Esophagus mucosa (tissue), 1 donor: ENCODE results near the gene CAPN13. TPM values are rescaled to one million over a fixed set of nuclear protein-coding genes. Genes with fewer than 3 reads are reported as not detected.
"Not testable (repeated sequence)": the region's sequence is repeated elsewhere in the genome, so short reads cannot be mapped to it uniquely, and the experiment has no call there.

Source experiments
- ATAC-seq: fragments of 200-7000 bp; cut with Tn5 transposase; one replicate; pipeline ENCODE4 v1.9.1; 2020
- total RNA-seq: library from RNA; stranded (reverse); gene quantifications from one replicate; pipeline ENCODE4 v1.2.4, GENCODE V29; 2023
- donor health status: DM: yes; HTN: yes; CAD: no.

Gene CAPN13
- total RNA-seq, 1 donor from 2014 or later, result 1.4 TPM

DNA sequence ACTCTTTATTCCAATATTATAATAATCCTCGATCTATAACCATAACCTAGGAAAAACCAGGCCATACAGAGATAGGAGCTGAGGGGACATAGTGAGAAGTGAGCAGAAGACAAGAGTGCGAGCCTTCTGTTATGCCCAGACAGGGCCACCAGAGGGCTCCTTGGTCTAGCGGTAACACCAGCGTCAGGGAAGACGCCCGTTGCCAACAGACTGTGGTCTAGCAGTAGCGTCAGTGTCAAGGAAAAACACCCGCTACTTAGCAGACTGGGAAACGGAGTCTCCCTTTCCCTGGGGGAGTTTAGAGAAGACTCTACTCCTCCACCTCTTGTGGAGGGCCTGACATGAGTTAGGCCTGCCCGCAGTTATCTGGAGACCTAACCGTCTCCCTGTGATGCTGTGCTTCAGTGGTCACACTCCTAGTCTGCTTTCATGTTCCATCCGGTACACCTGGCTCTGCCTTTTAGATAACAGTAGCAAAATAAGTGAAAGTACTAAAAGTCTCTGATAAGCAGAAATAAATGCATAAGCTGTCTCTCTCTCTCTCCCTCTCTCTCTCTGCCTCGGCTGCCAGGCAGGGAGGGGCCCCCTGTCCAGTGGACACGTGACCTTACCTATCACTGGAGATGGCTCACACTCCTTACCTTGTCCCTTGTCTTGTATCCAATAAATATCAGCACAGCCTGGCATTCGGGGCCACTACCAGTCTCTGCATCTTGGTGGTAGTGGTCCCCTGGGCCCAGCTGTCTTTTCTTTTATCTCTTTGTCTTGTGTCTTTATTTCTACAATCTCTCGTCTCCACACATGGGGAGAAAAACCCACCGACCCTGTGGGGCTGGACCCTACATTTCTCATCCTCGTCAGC is 109.8 kb downstream of the CAPN13 start:
- not testable (repeated sequence) for ATAC-seq

DNA sequence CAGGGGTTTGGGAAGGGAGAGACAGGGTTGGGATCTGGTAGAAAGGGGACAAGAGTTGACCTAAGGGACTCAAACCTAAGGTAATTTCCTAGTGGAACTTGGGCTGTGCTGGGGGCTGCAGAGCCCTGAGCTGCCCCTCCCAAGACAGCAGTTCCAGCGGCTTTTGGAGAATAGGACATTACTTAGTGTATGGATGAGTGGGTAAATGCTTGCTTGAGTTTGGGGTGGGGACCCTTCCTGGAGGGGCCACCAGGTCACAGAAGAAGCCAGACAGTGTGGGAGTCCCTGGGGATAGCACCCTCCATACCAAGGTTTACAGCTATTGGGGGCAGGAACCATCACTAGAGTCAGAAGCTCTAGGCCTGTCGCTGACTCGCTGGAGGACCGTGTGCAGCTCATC is 111.5 kb downstream of the CAPN13 start:
- ATAC-seq, result no peak

DNA sequence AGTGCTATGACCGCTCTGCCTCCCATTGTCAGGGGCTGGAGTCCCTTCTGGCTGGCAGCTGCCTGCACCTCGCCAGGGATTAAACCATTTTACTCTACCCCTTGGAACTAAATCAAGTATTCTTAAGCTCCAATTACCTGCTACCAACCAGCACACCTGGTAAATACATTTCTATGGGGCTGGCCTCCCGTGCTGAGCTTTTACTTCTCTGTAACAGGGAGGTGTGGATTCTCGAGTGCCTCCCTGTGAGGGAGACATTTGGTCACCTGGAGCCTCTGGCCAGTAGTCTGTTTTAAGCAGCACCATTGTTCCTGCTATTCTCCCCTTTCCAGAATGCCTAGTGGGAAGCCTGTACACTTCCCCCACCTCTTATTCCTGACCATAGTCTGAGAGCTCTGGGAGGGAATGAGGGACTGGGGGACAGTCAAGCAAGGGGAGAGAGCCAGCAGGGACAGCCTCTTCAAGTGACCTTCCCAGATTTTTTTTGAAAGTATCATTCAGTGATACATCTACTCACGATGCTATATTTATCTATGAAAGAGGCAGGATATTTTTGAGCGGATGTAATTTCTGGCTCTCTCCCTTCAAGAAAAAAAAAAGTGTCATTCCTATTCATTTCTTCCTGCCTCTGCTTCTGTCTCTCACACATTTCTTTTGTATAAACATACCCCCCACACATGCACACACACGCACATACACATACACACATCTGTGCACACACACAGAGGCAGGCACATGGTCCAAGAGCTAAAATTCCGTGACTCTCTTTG is 112.8 kb downstream of the CAPN13 start:
- no peak for ATAC-seq

DNA sequence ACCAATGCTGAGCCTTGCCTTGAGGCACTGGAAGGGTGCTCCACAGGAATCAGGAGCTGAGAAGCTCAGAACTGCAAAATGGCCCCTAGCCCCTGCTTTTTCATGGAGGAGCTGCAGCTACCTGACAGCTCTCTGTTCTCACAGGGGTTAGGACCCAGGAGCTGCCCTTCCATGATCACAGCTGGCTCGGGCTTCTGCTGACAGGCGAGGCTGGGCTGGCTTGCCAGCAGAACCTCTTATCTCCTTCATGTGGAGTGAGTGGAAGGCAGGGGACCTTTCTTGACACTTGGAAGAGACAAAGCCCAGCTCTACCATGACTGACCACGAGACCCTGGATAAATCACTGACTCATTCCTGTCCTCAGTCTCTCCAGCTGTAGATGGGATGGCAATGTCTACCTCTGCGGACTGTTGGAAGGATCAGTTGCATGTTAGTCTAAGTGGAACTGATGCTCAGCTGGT is 113.4 kb downstream of the CAPN13 start:
- ATAC-seq, result no peak

DNA sequence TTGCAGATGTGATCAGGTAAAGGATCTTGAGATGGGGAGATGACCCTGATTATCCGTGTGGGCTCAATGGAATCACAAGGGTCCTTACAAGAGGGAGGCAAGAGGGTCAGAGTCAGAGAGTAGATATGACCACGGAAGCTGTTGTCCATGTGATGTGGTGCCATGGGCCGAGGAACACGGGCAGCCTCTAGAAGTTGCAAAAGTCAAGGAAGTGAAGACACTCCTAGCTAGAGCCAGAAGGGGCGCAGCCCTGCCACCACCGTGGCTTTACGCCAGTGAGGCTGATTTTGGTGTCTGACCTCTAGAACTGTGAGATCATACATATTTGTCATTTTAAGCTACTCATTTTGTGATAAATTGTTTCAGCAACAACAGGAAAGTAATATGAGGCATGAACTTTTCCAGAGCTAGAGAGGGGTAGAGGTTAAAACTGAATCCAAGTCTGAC is 114.4 kb downstream of the CAPN13 start:
- ATAC-seq, result no peak

GRCh38 chr2:30691948-30692828 is 115.1 kb downstream of the CAPN13 start:
- ATAC-seq, result no peak

DNA sequence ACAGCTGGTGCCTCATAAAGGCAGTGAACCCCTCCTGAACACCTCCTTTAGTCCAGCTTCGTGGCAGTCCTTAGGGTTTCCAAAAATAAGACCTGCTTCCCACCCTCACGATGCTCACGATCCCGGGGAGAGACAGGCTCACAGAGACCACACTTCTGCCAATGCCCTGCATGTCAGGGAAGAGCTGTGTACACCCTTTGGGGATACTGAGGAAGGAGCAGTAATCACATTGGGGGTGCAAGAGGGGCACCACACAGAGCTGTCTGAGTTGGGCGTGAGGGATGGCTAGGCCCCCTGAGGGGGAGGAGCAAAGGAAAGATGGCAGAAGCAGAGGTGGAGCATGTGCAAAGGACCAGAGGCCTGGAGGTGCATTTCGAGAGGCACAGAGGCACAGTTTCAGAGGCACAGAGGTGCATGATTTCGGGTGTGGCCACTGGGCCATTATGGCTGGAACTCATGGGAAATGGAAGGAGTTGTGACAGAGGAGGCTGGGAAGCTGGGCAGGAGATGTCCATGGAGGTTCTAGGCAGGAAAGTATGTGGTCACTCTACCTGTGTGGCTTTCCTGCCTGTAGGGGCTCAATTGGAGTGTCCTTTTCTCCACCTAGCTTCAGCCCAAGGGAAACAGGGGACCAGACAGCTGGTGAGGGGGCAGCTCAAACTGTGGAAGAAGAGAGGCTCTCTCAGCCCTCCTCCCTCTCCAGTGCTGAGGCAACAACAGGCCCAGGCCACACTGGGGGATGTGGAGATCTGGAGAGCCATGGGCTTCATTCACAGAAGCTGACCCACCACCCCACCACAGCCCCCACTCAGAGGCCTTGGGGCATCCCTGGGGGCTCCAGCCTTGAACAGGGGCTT is 115.9 kb downstream of the CAPN13 start:
- ATAC-seq, result peak; percentile 20

GRCh38 chr2:30690126-30690561 is 117.1 kb downstream of the CAPN13 start:
- ATAC-seq, result no peak

DNA sequence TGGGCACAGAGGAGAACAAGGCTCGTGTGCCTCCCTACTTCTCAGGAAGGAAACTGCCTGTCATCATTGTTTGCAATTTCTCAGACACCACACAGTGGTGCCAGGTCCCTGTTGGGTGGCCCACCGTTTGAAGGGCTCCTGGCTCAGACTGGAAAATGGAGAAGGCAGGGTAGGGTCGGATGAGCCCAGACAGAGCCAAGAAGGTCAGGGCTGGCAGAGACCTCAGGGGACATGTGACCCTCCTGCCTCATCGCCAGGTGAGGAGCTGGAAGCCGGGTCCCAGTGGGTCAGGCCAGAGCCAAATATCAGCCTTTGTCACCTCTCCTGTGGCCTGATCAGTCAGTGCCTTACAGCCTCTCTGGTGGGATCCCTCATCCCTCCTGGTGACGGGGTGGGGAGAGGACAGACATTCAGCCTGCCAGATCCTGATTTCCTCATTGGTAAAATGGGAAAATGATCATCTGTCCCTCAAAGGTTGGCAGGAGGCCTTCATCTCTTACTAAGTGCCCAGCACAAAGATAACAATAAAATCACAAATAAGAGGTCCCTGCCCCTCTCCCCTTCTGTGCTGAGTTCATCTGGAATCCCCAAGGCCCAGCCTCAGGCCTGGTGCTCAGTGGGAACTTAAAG is 117.6 kb downstream of the CAPN13 start:
- no peak for ATAC-seq

DNA sequence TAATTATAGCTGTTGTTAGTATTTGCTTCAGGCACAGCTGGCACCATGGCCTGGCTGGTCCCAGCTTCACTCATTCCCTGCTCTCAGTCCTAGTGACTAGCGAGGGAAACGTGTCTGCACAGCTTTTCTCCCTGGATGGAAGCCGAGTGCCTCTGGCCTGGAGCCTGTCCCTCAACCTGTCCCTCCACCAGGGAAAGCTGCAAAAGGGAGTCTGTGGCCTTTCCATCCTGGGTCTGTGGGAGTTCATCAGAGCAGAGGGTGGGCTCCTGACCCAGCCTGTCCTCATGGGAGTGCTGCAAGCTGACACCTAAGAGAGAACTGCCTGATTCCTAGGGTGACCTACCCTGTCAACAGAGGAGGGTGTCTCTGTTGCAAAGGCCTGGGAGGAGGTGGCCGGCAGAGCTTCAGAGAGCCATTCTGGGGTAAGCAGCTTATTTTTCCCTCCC is 118.3 kb downstream of the CAPN13 start:
- no peak for ATAC-seq

DNA sequence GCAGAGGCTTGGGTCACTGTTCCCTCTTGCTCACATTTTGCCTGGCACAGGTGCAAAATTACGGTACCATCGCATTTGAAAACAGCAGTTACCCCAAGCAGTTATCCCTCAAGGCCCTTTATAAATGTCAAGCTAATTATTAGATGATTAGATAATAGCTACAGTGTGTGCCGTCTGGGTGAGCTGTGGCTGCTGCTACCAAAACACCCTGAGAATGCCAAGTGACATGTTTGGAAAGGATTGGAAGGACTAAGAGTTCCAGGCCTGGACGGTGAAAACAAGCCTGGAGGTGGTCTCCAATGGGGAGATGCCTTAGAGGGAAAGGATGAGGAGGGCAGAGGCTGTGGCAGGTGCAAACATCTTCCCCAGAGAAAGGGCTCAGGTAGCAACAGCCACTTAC is 120.6 kb downstream of the CAPN13 start:
- ATAC-seq, result no peak

DNA sequence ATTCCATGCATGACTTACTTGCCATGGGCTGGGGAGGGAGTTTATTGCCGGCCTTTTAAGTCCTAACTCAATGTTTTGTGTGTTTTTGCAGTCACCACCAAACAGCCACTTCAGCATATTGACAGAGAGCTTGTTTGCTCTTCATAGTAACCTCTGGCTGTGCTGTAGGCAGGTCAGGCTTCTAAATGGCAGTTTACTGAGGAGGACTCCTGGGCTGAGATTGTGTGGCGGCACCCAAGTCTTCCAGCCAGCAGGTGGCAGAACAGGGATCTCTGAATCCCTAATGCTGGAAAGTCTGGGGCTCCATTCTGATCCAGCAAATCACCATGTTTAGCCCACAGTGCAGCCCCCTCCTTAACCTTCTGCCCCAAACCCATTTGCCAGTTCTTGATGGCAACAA is 121.2 kb downstream of the CAPN13 start:
- ATAC-seq, result no peak

DNA sequence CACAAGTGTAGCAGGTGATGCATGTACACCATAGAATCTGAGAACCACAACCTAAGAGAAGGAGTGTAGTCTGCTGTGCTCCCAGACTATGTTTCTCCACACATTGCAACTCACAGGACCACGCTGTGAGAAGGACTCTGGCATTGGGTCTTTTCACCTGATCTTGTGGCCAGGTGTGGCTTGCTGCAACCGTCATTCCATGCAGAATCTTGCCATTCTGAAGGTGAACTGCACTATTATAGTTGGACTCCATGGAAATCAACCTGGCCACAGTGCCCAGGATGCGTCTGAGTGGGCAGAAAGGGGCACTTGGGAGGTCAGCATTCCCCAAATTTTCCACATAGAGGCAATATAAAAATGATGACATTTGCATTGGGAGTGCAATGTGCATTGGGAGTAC is 122.2 kb downstream of the CAPN13 start:
- ATAC-seq, result no peak

DNA sequence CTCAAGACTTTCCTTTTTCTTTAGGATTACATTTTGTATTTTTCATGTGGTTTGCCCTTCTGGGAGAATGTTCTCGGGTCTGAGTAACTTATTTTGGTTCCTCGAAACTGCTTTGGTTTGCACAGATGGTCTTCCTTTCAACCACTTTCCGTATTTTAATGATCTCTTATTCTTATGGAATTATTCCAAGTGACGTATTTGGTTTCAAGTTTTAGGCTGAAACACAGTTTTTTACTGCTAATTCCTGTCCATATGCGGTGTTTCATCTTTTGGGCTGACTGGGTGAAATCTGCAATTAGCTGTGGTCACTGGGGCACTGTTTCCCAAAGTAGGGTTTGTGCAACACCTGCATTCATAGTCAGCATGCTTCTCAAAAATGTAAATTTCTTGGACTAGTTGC is 122.7 kb downstream of the CAPN13 start:
- no peak for ATAC-seq

GRCh38 chr2:30684026-30684425 is 123.2 kb downstream of the CAPN13 start:
- no peak for ATAC-seq

DNA sequence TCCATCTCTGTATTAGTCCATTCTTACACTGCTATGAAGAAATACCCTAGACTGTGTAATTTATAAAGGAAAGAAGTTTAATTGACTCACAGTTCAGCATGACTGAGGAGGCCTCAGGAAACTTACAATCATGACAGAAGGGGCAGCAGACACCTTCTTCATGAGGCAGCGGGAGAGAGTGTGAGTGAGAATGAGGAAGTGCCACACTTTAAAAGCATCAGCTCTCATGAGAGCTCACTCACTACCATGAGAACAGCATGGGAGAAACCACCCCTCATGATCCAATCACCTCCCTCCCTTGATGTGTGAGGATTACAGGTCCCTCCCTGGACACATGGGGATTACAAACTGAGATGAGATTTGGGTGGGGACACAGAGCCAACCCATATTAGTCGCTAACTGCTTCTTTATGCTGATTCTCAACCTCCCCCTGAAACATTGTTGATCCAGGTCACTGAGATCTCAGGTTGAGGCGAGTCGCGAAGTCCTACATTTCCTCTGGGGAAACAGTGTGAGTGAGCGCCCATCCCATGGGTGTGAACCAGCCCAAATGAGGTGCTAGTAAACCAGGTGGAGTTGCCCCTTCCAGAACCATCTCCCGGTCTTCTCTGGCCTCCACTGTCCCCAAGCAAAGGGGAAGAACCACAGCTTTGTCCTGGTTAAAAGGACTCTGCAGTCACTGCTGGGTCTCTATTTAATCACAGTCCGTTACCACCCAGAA is 123.8 kb downstream of the CAPN13 start:
- ATAC-seq, result no peak

- ATAC-seq, result no peak
Observed at GRCh38 chr2:30681022-30681421, 126.2 kb downstream of the CAPN13 start.

GRCh38 chr2:30680121-30680520 is 127.1 kb downstream of the CAPN13 start:
- ATAC-seq, result no peak

- no peak for ATAC-seq
Observed at GRCh38 chr2:30679426-30680088, 127.7 kb downstream of the CAPN13 start.
